Osteocyte (in vitro differentiated cells): ENCODE results near the gene SHE. TPM values are rescaled to one million over a fixed set of nuclear protein-coding genes. Genes with fewer than 3 reads are reported as not detected.
"Not testable (repeated sequence)": the region's sequence is repeated elsewhere in the genome, so short reads cannot be mapped to it uniquely, and the experiment has no call there.

Experiments
- DNase-seq: peaks from one replicate; pipeline ENCODE4 v3.0.0; 2021; ENCODE audit warnings: mixed read lengths; ENCODE audit not compliant: unreplicated experiment; ENCODE audit errors: extremely low spot score
- H3K27ac Mint-ChIP-seq: one replicate; pipeline ENCODE4 v1.8.0; 2021; ENCODE audit warnings: mild to moderate bottlenecking, mixed read lengths; ENCODE audit not compliant: unreplicated experiment
- H3K27me3 Mint-ChIP-seq: one replicate; pipeline ENCODE4 v1.8.0; 2021; ENCODE audit warnings: mixed read lengths; ENCODE audit not compliant: unreplicated experiment
- H3K36me3 Mint-ChIP-seq: one replicate; pipeline ENCODE4 v1.8.0; 2021; ENCODE audit warnings: mixed read lengths; ENCODE audit not compliant: unreplicated experiment
- H3K4me1 Mint-ChIP-seq: one replicate; pipeline ENCODE4 v1.8.0; 2021; ENCODE audit warnings: mixed read lengths; ENCODE audit not compliant: unreplicated experiment
- H3K4me3 Mint-ChIP-seq: one replicate; pipeline ENCODE4 v1.8.0; 2021; ENCODE audit warnings: mild to moderate bottlenecking, moderate library complexity, mixed read lengths; ENCODE audit not compliant: unreplicated experiment
- H3K9me3 Mint-ChIP-seq: one replicate; pipeline ENCODE4 v1.8.0; 2021; ENCODE audit warnings: mixed read lengths; ENCODE audit not compliant: unreplicated experiment
- total RNA-seq: library from RNA; stranded (reverse); gene quantifications from 2 replicates; pipeline ENCODE4 v1.2.1, GENCODE V29; 2021
- TF ChIP-seq, protein P1 (sequence below): fragments of 200-600 bp; sonication (generic); IDR thresholded peaks from 2 replicates; pipeline ENCODE4 v1.5.0; 2021; ENCODE audit warnings: antibody characterized with exemption, mild to moderate bottlenecking, moderate library complexity

SHE gene
- total RNA-seq, 1 donor from 2014 or later: not detected

DNA sequence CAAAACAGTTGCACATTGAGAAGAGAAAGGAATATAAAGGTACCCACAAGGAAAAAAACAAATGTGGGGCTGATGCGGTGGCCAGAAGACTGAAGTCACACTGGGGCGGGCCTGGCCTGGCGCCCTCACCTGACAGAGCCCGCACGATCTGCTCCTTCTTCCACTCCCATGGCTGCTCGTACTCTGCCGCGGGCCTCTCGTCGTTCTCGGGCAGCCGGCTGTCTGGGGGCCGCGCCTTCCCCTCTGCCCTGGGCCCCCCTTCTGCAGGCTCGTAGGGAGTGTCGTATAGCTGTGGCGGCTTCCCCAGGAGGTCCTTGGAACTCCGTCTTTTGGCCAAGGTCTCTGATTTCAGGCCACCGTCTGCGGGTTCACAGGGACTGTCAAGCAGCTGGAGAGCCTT lies 13.3 kb downstream of the SHE start:
- H3K27ac Mint-ChIP-seq: no peak overlapping the region
- H3K27me3 Mint-ChIP-seq: peaks cover 56% of the 10 kb centered on the region
- no peak for DNase-seq
- H3K4me1 Mint-ChIP-seq: no peaks in the 10 kb centered on the region
- TF ChIP-seq, protein P1, sequence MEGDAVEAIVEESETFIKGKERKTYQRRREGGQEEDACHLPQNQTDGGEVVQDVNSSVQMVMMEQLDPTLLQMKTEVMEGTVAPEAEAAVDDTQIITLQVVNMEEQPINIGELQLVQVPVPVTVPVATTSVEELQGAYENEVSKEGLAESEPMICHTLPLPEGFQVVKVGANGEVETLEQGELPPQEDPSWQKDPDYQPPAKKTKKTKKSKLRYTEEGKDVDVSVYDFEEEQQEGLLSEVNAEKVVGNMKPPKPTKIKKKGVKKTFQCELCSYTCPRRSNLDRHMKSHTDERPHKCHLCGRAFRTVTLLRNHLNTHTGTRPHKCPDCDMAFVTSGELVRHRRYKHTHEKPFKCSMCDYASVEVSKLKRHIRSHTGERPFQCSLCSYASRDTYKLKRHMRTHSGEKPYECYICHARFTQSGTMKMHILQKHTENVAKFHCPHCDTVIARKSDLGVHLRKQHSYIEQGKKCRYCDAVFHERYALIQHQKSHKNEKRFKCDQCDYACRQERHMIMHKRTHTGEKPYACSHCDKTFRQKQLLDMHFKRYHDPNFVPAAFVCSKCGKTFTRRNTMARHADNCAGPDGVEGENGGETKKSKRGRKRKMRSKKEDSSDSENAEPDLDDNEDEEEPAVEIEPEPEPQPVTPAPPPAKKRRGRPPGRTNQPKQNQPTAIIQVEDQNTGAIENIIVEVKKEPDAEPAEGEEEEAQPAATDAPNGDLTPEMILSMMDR: no peak
- no peak overlapping the region for H3K4me3 Mint-ChIP-seq
- no peaks in the 10 kb centered on the region for H3K9me3 Mint-ChIP-seq
- H3K36me3 Mint-ChIP-seq: peaks cover 2% of the 10 kb centered on the region

DNA sequence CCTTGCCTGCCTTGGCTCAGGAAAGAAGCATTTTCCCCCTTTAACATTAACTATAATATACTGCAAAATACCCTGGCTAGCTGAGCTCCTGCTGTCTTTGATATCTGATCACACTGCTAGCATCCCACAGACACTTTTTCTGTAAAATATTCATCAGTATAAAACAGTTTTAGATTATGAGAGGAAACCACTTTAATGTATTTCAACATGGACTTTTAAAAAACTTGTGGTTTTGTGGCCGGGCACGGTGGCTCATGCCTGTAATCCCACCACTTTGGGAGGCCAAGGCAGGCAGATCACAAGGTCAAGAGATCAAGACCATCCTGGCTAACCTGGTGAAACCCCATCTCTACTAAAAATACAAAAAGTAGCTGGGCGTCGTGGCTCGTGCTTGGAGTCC lies 15.5 kb downstream of the SHE start:
- H3K4me1 Mint-ChIP-seq, H3K36me3 Mint-ChIP-seq, DNase-seq, H3K27ac Mint-ChIP-seq, H3K9me3 Mint-ChIP-seq, H3K4me3 Mint-ChIP-seq: not testable (repeated sequence)
- H3K27me3 Mint-ChIP-seq: peaks cover 40% of the 10 kb centered on the region

DNA sequence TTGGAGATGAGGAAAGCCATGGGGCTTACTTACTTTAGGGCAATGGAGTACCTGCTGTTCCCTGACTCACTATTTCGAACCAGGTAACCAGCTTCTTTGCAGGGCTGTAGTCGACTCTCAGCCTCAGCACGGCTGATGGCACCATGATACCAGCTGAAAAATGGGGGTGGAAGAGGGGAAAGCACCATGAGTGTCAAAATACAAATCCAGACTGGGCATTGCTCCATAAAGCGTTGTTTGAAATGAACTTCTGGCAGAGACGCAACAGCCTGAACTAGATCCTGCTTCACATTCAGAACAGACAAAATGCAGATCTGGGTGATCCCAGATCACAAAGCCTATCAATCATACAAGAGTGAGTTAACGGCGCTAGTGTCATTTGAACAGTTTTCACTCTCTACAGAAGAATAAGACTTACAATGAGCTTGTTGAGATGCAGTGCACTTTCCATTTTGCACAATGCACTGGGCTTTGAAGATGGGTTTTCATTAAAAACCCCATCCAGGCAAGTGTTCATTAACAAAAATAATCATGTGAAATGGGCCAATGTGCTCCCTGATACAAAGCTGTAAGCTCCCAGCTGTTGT lies 16.2 kb downstream of the SHE start:
- Mint-ChIP-seq H3K27ac (no peak overlapping the region), H3K27me3 (peaks cover 32% of the 10 kb centered on the region), H3K36me3 (peaks cover 2% of the 10 kb centered on the region), H3K4me1 (no peaks in the 10 kb centered on the region), H3K9me3 (no peaks in the 10 kb centered on the region), H3K4me3 (no peak overlapping the region)
- TF ChIP-seq, protein P1: no peak
- no peak for DNase-seq

DNA sequence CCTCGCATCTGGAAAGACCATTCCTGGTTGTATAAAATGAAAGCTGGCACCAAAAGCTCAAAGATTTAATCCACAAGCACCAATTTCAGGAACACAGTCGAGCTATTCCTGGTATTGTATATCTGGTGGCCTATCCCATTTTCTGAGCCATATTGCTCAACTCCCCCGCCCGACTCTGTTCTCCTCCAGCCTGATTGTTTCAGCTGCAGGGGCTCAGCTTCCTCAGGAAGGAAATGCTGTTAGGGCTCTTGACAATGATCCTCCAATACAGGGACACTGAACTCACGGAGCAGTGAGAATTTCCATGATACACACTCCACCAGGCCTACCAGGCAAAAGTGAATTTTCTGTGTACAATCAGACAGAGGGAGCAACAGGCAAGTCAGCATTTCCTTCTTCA lies 17.1 kb downstream of the SHE start:
- Mint-ChIP-seq H3K27ac (no peak overlapping the region), H3K4me3 (no peak overlapping the region)

DNA sequence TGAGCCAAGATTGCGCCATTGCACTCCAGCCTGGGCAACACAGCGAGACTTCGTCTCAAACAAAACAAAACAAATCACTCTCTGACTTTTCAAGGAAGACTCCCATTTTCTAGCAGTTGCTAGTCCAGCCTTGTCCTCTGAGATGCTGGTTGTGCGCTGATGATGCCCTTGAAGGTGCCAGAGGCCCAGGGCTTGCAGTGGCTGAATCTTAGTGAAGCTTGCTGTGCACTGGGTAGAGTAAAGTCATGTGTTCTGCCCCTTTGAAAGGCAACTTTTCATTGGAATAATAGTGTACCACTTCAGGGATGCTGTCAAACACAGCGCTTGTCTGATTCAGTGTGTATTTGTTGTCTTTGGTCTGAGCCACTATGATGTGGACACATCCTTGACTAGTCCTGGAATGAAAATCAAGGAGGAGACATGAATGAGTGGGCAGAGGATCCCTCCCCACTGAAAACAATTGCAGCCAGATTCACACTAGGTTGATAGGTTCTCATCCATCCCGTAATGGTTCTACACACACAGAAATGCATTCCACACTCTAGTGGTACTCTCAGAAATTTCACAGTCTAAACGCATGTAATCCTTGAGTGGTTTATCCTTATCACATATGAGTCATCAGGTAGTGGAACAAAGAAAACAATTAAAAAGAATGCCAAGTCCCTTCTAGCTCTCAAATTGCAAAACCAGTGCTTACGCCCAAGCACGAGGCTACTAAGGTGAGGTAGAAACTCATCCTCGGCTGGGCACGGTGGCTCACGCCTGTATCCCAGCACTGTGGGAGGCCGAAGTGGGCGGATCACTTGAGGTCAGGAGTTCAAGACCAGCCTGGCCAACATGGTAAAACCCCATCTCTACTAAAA lies 18.0 kb downstream of the SHE start:
- no peak overlapping the region for H3K4me3 Mint-ChIP-seq
- no peak for DNase-seq
- H3K9me3 Mint-ChIP-seq: no peaks in the 10 kb centered on the region
- no peaks in the 10 kb centered on the region for H3K36me3 Mint-ChIP-seq
- peaks cover 4% of the 10 kb centered on the region for H3K4me1 Mint-ChIP-seq
- H3K27me3 Mint-ChIP-seq: peaks cover 14% of the 10 kb centered on the region
- no peak overlapping the region for H3K27ac Mint-ChIP-seq
- TF ChIP-seq, protein P1: no peak

More for the DNA sequence above, 17.1 kb downstream of the SHE start:
- no peaks in the 10 kb centered on the region for H3K9me3 Mint-ChIP-seq
- H3K4me1 Mint-ChIP-seq: no peaks in the 10 kb centered on the region
- H3K36me3 Mint-ChIP-seq: no peaks in the 10 kb centered on the region
- TF ChIP-seq, protein P1: no peak
- DNase-seq: no peak
- H3K27me3 Mint-ChIP-seq: peaks cover 23% of the 10 kb centered on the region
